Stimulated activated CD8-positive, alpha-beta memory T cell treated with anti-CD3 and anti-CD28 coated beads, Interleukin-4, amount 100 ng/mL, for 48 hours (primary cell): ENCODE measurements around the gene DNM3.

Experiments used
- DNase-seq: peaks from one replicate; pipeline ENCODE4 v3.0.0-alpha.2; 2020

The DNM3 gene

DNA sequence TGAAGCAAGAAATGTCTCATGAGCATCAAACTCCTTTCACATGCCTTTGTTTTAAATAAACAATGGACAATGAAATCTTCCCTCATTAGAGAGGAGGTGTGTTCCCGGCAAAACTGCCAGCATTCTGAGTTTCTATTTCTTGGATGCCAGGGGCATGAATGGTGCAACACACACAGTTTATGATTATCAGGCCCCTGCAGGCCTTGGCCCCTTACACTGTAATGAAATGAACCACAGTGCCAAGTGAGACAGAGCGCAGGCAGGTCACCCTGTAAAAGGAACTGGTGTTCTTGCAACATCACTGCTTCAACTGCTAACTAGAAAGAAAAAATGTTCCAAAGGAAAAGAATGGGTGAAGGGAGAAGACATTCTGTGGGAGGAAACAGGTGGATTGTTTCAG, 606.3 kb downstream of the DNM3 start:
- DNase-seq: no peak

DNA sequence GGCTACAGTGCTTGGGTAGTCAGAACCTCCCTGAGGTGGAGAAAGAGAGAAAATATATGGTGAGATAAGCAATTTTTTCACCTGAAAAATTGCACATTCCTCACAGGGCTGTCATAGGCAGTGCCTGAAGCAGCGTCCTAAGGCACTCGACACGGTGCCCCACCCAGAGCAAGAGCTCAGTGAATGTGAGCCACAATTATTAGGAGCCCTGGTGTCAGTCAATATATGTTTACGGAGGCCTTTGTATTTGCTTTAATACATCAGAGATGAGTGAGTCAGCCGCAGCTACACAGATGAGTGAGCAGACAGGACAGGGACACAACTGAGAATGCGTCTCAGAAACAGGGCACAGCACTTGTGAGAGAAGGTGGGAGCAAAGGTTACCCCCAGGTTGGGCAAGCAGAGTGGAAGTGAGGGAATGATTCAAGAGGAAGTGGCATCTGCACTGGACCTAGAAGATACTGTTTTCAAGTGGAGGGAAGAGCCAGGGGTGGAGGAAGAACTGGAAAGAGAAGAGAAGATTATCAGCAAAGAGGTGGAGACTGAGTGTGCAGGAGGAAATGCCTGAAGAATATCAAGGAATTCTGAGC, 607.8 kb downstream of the DNM3 start:
- no peak for DNase-seq

DNA sequence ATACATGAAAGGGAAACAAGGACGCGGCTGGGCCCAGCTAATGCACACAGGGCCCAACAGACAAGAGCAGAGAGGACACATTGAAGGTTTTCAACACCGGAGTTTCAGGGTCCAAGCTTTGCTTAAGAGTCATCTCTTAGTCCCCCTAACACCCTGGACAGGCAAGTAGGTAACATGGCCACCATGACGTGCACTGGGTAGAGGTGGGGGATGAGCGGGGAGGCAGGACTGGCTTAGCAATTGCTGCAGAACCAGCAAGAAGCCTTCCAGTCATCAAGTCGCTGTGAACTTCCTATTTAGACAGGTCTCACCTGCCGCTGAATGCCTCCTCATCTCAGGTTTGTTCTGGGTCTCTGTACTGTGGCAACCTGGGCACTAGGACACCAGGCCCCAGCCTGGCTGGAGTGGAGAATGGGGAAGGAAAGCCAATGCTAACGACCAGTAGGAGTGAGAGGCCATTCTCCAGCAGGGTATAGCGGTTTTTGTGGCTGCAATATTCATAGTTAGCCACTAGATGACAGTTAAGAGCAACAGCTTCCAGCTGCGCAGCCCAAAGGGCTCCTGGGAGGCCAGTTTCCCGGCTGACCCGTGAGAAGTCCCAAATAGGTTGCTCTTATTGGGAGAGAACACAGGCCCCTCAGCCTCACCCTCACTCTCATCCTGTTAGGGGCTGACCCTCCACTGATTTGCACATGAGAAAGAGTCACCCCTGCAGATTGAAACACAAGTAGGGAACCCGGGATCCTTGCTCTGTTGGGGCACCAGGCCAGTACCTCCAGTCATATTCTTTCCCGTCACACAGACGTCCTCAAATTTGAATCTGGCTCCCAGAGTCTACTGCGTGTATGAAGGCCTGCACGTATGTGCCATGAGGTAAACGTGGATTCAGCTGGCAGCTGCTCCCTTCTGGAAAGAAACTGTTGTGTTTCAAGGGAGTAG, 608.6 kb downstream of the DNM3 start:
- peak; percentile 52 for DNase-seq

DNA sequence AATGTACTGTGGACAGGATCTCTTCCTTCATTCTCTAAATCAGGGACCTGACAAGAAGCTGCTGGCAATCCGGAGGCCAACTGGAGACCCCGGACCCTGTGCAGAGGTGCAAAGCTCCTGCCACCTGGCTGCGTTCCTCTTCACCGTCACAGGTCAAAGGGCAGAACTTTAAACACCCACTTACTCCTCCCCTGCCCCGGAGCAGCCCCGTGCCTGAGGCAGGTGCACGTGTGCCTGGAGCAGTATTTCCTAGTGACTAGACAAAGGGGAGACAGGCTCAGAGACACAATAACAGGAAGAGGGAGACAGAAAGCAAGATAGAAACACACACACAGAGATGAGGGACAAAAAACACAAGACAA, 609.2 kb downstream of the DNM3 start:
- no peak for DNase-seq

DNA sequence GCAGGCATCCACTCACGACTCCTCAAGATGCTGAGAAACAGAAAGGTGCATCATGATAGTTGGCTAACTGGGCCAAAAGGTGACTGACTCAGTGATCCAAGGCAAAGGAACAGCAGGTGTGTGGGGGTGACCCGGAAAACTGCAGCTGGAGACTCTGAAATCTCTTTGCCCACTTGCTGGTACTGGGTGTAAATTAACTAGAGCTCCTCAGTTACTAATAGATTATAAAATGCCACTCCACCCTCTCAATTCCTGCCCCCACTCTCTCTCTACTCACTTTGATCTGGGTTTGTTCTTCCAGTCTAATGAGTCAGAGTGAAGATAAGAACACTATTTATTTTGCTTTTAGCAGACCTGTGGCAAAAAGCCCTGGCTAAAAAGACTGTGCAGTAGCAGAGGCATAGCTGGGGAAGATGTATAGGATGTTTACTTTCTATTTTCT, 609.7 kb downstream of the DNM3 start:
- no peak for DNase-seq

DNA sequence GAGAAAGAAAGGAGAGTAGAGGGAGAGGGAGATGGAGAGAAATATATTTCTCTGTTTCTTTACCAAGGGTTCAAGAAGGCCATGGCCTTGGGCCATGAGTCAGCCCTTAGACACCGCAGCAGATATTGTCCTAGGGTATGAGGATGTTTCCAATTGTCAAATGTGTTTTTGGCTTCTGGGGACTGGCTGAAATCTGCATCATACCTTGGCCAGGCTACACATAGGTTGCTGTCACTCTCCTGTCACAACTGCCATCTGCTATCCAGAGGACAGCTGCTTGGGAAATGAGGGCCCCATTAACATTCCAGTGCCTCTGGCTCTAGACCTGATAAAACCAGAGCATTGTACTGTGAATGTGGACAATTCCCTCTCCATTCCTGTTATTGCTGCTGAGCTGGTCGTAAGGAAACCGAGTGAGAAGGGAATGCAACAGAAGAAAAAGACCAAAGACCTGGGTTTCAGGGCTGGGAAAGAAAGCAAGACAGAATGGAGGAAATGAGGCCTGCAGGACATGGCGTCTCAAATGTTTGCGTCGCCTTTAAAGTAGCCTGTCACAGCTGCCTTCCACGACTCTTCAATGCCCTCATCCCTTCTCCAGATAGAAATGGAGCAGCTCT, 611.3 kb downstream of the DNM3 start:
- no peak for DNase-seq

DNA sequence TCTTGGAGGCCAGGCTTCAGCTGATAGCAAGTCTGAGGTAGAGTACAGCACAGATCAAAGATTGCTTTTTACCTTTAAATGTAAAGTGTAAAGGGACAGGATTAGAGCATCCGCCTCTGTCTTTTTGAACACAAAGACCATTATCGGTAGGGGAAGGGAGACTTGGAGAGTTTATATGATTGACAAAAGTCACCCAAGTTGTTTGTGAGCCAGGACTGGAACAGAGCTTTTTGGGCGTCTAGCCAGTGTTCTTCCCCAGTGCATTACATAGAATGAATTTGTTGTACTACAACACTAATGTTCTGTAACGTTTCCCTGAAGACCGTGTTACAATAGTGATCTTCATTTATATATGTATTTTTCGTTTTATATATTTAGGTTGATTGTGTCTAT, 611.9 kb downstream of the DNM3 start:
- DNase-seq: no peak

DNA sequence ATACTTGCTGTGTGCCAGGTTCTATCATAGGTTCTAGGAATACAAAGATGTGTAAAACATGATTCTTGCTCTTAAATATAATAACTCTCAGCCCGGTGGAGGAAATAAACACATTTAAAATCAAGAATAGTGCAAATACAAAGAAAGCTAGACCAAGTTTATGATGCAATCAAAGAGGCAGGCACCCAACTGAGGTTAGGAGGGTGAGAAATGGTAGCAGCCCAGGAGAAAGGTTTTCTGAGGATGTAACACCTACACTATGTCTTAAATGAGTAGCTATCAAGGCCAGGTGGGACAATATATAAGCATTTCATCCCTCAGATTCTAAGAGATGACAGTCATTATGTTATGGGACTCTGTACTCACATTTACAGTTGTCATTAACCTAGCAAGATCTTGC, 612.3 kb downstream of the DNM3 start:
- DNase-seq: no peak

DNA sequence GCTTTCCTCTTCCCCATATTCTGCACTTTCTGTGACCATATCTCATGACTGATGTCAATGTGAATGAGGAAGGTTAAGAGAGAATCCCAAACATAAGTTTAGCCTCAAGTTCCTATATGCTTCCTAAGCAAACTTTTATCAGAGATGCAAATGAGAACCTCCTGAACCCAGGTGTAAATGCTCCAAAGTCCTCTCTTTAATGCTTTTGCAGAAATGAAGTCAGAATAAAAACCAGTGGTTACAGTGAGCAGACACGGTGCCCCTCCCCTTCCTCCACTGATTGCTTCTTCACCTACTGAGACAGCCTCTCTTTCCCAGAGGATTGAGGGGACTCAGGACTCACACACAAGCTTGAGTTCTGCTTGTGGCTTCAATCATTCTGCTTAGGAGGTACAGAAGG, 614.2 kb downstream of the DNM3 start:
- DNase-seq: no peak

DNA sequence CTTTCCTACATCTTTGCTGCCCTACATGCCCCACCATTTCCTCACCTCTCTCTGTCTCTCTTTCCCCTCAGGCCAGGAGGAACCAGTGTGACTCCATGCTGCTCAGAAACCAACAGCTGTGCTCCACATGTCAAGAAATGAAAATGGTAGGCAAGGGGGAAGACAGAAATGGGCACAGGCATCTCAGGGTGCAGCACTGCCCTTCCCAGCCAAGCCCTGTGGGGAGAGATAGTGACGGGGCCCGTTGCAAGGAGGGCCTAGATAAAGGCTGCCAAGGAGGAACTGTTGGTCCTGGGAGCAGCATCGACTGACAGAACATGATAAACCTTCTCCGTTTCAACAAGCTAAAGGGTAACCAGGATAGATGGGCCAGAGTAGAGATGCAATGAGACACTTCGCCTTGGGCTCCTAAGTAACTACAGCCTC, 615.1 kb downstream of the DNM3 start:
- DNase-seq: no peak

DNA sequence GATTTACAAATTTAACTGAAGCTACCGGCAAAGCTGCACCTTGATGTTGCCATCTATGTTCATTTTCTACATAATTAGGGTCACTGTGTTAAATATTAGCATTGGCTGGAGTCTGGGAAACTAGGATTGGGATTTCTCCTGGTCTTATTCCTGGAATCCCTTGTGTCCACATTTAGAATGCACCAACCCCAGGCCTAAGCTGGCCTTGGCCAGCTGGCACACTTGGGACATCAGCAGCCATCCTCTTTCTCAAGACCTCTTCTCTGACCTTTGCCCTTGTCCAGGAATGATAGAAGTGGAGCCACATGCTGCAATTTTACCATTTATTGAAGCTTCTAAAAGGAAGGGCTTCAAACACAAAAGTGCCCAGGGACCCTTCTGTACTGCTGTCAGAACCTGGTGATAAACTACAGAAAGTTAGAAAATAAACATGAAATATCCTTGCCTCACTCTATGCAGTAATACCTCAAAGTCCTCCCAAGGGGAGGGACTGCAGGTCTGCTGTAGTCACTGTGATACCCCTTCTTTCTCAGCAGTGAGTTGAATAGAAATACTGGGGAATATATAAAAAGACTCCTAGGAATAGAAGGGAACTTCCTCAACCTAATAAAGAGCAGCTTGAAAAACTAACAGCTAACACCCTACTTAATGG, 616.3 kb downstream of the DNM3 start:
- DNase-seq: no peak

DNA sequence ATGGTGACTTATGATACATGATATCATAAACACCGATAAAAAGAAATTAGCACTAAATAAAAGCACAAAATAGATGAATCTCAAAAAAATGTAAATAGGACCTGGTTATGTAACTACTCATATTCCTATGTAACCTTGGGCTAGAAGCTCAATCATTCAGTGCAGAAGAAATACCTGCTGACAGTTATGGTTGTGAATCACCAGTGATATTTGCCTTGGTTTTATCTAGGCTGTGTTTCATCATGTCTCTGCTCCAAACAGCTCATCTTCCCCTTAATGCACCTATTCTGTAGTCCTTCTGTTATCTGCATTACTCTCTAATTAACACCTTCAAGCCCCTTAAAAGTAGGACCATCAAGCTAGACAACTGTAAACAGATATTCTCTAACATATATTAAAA, 618.9 kb downstream of the DNM3 start:
- DNase-seq: no peak

DNA sequence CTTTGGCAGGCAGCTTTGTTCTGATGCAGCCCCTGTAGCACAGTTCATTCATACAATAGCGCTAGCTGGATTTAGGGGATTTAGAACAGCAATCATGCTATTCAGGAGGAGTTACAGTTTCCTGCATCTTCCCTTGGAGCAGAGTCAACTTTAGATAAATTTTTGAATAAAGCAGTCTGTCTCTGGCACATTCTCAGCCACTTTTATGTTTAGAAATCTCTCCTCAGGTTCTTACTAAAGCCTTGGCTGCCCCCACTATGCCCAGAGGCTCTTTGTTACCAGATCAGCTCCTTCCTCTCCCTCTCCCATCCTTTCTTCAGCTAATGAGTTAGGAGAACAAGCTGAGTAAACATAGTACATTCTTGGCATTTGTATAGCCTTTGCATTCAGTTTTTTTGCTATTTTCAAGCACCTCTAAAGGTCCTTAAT, 619.6 kb downstream of the DNM3 start:
- no peak for DNase-seq
